ENCODE measurements around the gene ANKS1B.
A peak's percentile ranks its signal among the peaks of the same experiment; 100 is the strongest.
"Not testable (repeated sequence)": the region's sequence is repeated elsewhere in the genome, so short reads cannot be mapped to it uniquely, and the experiment has no call there.

ANKS1B gene

DNA sequence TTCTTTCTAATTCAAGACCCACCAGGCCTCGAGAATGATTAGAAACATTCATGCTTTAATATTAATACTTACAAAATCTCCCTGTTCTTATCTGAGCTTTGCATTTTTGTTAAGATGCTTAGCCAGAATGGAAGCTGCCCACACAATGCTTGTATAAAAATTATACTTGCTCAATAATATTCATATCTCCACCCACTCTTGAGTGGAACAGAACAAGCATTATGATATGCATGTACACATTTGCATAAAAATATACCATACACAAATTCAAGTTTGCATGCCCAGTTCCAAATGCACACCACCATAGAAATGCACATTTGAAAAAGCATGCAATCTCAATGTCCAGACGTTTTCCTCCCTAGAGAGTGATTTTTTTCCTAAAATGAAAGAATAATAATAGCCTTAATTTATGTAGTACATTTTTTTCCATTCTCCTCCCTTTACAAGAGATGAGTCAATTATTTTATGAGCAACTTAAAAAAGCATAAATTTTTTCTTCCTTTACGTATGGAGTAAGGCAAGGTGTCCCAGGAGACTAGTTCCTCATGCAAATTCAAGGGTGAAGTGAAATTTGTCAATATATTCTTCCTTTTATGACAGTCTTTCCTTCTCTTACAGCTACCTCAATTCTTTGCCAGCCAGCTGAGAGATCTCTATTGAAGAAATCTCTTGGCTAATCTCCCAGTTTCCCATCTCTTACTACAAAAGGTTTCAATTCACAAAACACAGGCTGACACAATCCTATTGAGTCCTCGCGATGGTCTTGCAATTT lies 650.3 kb downstream of the ANKS1B start:
- DNase-seq: no peak

DNA sequence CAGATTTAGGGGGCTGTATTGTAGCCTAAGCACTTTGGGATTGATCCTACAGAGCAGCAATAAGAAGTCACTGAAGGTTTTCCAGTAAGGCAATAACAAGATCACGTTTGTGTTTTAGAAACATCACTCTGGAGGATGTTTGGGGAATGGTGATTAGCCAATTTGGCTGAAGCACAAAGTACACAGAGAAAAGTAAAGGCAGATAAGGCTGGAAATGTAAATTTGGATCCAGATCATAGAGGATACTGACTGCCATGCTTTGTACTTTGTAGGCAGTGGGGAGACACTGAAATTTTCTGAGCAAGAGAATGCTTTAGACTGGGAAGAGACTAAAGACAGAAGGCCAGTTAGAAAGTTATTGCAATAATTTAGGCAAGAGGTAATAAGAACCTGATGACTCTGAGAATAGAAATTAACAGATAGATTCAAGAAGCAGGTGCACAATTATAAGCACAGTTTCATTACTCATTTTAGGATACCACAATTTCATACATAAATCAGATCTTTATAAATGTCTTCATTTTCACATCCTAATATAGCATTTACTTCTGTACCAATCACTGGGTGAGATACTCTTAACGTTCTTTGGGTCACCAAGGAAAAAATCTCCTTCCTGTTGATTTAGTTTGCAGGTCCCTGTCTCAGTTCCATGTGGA lies 651.7 kb downstream of the ANKS1B start:
- no peak for DNase-seq

DNA sequence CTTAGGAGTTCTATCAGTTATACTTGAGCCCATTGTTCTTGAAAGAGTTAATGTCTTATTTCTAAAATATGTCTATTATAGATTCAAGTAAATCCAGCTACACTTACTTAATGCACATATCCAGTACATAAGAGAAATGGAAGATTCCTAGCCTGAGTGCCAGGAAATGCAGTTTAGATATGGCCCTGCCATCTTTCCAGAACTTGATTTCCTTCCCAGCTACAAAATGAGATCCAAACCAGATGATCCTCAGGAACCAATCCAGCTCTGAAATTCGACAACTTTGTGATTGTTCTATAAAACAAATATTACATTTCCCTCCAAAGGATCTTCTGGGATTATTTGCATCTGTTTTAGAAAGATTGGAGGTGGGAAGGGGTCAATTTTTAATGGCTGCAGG lies 654.5 kb downstream of the ANKS1B start:
- no peak for DNase-seq

DNA sequence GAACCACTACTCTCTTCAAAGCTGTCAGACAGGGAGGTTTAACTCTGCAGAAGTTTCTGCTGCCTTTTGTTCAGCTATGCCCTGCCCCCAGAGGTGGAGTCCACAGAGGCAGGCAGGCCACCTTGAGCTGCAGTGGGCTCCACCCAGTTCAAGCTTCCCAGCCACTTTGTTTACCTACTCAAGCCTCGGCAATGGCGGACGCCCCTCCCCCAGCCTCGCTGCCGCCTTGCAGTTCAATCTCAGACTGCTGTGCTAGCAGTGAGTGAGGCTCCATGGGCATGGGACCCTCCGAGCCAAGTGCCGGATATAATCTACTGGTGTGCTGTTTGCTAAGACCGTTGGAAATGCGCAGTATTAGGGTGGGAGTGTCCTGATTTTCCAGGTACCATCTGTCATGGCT lies 663.5 kb downstream of the ANKS1B start:
- not testable (repeated sequence) for DNase-seq

DNA sequence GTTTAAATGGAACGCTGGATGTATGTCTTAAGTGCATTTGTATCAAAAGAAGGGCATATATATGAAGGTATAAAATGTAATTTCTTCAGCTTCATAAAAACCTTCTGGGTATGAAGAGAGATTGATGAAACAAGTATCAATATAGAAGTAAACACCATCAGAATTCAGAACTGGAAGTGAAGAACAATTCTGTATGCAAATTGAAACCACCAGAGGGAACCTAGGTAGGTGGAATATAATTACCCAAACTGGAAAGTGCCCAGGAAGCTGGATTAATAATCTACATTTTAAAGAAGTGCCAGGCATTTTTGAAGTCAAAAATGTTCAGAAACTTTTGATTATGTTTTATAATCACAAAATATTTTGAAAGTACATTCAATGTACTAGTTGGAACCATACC lies 673.4 kb downstream of the ANKS1B start:
- no peak for DNase-seq

DNA sequence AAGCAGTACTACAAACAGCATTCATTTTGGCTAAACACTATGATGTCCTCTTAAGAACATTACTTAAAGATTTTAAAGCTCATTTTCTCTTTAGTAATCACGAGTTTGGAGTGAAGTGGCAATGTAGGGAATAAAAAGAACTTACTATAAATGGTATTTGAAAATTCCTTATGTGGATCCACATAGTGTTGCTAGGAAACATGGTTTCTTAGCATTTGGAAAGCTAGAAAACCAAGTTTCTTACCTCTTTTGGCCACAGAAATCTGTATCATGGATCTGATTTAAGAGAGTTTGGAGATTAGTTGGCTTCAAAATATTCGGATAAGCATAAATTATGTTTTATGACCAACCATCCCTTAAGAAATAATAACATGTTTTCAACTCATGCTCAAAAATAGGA lies 674.9 kb downstream of the ANKS1B start:
- DNase-seq: no peak

DNA sequence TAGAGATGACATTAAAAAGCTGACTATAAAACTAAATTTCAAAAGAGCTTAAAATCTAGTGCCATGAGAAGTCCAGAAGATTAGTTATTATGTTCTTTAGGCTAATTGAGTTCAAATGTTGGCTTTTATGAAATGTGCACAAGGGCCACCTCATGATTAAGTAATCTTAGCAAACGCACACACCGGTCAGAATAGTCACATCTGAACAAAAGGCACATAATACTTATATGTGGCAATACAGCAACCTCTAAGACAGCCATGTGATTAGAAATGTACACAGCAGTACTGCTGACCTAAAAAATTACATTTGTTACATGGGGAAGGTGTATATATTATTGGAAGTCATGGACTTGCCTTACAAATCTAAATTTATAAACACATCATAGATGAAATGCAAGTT lies 681.9 kb downstream of the ANKS1B start:
- no peak for DNase-seq

DNA sequence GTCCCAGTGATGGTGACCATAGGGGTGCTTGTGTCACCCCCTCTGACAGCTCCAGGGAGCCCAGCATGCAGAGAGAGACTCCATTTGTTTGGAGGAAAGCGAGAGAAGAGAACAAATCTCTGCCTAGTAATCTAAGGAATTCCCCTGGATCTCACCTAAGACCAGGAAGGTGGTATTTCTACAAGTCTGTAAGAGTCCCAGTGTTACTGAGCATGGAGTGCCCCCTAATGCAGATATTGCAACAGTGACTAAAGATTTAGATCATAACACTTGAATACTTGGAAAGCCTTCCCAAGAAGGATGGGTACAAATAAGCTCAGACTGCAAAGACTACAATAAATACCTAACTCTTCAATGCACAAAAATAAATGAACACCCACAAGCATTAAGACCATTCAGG lies 697.6 kb downstream of the ANKS1B start:
- DNase-seq: no peak

DNA sequence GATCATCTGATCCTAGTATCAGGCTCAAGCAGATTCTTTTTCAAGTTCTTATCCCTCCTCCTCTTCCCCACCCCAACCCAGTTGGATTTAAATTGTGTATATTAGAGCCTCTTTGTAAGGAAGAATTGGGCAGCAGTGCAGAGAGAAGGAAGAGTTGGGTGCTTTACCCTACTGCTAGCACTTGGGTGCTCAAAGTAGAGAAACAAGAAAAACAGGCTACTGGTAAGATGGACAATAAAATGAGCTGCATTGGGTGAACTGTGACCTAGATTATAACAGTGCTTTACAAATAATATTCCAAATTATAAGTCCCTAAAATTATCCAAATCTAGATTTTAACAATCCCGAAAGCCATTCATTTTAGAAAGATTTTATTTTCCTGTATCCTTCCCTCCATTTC lies 700.6 kb downstream of the ANKS1B start:
- DNase-seq: no peak

DNA sequence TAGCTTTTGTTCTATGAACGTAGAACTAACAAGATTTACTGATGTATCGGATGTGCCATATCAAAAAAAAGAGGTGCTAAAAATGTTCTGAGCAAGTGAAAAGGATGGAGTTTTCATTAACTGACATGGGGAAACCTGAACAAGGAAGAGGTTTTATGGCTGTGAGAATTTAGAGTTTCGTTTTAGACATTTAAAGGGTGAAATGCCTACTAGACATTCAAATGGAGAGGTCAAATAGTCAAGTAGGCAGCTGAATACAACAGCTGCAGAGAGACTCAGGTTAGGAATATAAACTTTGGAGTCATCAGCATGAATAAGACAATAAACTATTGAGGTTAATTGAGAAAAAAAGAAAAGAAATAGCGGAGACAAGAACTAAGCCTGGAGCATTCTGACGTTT lies 702.1 kb downstream of the ANKS1B start:
- DNase-seq: no peak

DNA sequence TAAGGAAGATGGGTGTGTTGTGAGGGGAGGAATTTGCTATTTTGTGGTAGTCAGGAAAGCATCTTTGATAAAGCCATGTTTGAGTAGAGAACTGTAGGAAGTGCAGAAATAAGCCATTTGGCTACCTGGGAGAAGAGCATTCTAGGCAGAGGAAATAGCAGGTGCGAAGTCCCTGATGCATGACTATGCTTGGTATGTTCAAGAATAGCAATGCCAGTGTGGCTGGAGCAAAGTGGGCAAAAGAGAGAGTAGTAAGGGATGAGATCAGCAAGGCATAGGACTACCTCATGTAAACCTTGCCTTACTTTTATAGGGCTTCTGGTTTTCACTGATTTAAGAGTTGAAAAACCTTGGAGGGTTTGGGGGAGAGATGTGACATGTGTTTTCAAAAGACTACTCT lies 702.6 kb downstream of the ANKS1B start:
- no peak for DNase-seq

DNA sequence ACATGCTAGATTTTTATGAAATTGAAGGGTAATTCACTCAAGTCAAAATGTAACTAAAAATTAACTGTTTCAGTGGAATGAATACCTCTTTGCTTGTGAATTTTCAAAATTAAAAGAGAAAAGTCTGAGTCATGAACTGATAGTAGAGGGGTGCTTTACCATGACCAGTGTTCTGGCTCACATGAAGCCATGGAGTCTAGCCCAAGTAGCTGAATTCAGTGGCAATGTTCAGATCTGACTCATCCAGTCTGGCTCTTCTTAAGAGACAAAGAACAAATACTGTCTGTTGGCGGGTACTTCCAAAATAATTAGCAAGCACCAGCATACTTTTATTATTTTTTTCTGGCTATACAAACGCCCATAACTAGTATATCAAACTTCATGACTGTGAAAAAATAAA lies 703.5 kb downstream of the ANKS1B start:
- no peak for DNase-seq

DNA sequence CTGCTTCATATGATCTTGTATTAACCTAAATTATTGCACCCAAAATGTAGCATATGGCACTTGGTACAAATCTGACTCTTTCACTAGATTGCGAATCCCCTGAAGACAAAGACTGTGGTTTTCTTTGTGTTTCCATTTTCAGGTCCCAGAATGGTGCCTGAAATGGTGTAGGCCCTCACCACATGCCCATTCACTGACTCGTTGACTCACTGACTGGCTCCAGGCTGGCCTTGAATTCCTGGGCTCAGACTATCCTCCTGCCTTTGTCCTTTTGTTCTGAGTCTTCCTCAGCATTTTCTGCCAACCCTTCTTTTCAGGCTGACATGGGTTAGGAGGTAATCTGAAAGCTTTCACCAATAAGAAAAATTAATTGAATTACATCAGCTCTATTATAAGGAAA lies 705.8 kb downstream of the ANKS1B start:
- DNase-seq: no peak

DNA sequence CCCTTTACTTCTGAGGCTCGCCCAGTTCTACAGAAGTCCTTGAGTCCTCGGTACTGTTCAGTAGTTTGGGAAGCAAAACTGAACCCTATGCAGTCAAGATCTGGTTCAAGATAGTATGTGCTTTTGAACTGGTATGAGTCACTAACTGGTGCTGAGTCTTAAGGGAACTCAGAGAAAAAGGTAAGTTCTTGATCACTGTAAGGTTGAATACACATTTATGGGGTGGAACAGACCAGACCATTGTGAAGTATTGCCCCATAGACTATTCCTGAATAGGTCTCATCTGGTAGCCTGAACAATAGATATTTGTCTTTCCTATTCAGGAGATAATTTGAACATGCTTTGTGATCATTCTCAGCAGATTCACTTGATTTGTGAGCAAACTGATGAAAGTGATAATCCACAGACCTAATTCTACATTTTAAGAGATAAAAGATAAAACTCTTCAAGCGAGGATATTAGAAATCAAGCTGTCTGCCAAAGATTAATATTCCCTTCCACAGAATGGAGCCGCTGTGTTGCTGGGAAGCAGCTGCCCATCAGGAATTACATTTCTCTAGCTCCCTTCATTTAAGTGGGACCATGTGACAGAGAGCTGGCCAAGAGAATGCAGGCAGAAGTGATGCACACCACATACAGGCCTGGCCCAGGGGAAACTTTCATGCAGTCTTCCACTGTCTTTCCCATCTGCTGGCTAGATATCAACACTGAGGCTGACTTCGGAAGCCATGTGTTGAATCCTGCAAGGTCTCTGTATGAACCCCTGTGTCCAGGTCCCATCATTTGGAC lies 707.0 kb downstream of the ANKS1B start:
- no peak for DNase-seq

DNA sequence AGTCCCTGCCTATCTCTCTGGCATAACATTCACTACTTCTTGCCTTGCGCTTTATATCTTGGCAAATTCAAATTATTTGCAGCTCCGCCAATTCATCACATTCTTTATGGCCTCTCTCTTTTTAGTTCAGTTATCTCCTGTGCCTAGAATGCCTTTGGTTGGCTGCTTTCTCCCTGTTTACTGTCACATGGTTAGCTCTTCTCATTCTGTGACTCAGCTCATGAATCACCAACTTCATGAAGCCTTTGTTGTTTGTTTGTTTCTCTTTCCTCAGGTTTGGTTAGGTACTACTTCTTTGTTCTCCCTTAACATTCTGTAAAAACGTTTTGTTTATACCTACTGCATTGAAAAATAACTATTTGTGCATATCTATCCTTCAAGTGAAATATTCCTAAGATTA lies 713.7 kb downstream of the ANKS1B start:
- no peak for DNase-seq

DNA sequence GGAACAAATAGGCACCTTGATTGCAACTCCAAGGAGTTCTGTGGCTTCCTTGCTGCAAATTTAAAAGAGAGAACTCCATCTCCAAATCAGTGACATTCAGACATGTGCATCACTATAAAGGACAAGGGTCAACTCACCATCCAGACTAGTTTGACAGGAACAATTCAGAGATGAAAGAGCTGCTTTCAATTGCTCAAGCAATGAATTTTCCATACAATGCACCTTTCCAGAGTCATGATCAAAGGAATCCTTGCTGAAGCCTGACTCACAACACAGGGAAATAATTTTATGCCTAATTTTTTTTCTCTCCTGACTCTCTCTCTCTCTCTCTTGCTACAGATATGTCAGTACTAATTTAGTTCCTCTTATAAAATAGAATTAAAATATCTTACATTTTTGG lies 717.7 kb downstream of the ANKS1B start:
- DNase-seq: no peak

DNA sequence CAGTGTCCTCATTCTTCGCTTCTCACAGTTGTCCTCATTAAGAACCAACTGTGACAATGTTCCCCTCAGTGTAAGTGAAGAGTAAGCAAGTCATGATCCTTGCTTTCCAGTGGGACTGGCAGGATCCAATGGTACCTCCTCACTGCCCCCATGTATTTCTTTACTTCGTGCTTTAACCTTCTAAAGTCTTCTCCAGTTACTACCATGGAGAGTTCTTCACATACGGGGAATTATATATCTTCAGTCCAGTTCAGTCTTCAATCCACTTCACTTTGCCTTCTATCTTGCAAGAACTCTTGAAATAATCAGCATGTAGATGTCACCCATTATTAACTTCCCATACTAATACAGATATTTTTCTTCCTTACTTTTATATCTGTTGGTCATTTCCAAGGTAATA lies 719.1 kb downstream of the ANKS1B start:
- no peak for DNase-seq

DNA sequence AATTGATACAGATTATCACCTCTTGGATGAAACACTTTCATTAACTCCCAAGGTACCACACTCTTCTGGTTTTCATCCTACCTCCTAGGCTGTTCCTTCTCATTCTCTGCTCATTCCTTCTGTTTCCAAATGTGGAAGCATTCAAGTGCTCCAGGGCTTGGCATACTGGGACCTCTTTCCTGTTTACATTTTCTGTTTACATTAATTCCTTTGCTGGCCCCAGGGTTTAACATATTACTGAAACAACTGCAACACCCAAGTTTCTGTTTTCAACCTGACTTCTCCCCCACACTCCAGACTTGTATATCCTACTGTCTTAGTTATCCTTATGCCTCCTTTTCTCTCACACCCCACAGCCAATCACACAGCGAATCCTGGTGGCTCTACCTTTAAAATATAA lies 723.5 kb downstream of the ANKS1B start:
- DNase-seq: no peak

DNA sequence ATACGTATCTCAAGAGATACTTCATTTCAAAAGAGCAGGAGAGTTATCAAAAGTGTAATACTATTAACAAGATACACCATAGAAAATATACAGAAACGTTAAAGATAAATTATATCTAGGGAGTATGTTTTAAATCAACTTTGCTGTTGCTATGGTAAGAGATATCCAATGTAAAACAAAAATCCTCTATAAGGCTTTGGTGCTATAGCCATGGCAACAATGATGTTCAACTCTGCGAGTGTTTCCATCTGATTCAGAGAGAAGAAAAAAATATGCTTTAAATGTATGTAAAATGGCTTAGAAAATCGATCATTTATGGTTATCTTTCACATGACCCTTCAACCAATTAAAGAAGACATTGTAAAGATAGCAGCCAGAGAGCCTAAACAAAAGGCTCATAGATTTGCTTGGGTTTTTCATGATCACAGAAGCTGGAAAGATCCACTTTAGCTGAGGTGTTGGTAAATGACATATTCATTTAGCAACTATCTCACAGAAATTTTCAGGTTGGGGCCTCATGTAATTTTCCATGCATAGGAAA lies 724.2 kb downstream of the ANKS1B start:
- DNase-seq: no peak

DNA sequence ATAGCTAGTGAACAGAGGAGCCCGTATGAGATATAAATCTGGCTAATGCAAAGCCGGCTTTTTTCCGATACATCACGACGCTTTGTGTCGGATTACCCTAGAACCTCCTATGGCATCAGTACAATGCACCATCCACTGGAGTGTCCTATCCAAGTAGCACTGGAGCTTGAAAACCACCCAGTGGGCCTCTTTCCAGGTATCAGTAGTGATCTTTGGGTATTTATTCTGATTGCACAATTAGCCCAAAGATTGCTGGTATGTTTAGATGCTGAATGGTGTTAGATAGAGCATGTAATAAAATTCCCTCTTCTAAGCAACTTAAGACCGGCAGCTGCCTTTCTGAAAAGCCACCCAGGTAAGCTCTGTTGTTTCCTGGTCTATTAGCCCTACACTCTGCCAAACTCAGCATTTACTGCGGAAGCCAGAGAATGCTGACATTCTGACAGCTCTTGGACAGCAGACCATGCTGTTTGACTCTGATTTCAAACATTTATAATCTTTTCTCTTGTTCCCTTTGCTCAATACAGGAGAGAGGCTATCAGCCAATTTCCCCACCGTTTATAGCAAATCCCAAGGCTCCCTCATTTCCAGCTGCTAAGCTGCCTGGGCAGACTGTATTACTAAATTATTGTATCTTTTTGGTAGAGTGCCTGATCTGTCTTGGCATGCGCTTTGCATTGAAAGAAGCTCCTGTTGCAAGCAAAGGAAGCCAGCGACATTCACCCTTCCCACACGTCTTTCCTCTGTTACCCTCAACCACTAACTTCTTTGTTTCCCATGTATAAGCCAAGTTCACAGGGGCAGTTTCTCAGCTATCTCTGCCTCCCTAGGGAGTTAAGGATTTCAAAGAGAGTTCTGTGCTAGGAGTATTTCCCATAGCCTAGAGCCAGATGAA lies 725.4 kb downstream of the ANKS1B start:
- DNase-seq: peak; percentile 41

DNA sequence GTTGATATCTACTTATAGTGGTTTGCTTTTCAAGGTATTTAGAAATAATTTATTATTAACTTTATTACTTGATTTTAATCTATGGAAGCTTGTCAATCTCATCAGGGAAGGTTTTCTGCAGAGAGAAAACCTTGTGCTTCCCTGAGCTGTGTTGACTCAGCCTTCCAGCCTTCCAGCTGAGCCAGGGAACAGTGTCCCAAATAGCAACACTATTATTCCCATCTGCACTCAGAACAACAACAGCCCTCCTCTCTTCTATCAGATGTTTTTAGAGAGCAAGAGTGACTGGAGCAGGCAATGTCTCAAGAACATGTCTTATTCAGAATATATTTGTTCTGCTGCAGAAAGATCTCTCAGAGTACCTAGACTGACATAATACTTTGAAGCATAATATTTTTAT lies 727.1 kb downstream of the ANKS1B start:
- no peak for DNase-seq

DNA sequence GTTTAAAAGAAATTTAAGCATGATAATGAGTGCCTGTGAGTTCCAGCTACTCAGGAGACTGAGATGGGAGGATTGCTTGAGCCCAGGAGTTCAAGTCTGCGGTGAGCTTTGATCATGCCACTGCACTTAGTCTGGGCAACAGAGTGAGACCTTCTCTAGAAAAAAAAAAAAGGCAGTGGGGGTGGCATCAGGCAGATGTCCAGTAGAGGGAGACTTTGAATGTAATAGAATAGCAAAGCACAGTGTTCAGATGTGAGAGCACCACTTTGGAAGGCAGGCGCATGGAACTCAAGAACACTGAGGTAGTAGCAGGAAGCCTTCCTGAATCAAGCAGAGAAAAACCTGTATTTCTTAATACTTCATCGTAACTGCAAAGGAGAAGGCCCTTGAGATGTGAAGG lies 731.7 kb downstream of the ANKS1B start:
- no peak for DNase-seq

DNA sequence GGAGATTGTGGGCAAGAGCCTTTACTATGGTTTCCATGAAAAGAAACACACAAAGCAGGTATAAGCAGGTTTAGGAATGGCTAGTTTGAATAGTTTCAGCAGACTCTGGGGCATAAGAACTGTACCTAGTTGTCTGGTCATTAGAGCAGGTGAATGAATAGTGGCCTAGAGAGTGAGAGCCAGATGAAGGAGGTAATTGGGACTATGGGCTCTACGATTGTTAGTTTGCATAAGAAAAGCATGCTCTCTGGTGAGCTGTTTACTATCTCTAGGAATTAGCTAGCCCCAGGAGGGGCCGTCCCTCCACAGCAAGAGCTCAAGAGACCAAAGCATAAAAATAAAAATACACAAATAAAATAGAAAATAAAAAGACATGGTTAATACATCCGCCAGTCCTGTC lies 734.6 kb downstream of the ANKS1B start:
- no peak for DNase-seq

Data from right hindlimb (tissue), 1 donor.